SKM-1 (cell line): ENCODE measurements around the gene STRIP2.
"Not testable (repeated sequence)": the region's sequence is repeated elsewhere in the genome, so short reads cannot be mapped to it uniquely, and the experiment has no call there.

Source experiments
- DNase-seq: peaks from one replicate; lab custom pipeline; 2025; ENCODE audit not compliant: unreplicated experiment; lab: John Stamatoyannopoulos, UW

The STRIP2 gene, protein sequence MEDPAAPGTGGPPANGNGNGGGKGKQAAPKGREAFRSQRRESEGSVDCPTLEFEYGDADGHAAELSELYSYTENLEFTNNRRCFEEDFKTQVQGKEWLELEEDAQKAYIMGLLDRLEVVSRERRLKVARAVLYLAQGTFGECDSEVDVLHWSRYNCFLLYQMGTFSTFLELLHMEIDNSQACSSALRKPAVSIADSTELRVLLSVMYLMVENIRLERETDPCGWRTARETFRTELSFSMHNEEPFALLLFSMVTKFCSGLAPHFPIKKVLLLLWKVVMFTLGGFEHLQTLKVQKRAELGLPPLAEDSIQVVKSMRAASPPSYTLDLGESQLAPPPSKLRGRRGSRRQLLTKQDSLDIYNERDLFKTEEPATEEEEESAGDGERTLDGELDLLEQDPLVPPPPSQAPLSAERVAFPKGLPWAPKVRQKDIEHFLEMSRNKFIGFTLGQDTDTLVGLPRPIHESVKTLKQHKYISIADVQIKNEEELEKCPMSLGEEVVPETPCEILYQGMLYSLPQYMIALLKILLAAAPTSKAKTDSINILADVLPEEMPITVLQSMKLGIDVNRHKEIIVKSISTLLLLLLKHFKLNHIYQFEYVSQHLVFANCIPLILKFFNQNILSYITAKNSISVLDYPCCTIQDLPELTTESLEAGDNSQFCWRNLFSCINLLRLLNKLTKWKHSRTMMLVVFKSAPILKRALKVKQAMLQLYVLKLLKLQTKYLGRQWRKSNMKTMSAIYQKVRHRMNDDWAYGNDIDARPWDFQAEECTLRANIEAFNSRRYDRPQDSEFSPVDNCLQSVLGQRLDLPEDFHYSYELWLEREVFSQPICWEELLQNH

DNA sequence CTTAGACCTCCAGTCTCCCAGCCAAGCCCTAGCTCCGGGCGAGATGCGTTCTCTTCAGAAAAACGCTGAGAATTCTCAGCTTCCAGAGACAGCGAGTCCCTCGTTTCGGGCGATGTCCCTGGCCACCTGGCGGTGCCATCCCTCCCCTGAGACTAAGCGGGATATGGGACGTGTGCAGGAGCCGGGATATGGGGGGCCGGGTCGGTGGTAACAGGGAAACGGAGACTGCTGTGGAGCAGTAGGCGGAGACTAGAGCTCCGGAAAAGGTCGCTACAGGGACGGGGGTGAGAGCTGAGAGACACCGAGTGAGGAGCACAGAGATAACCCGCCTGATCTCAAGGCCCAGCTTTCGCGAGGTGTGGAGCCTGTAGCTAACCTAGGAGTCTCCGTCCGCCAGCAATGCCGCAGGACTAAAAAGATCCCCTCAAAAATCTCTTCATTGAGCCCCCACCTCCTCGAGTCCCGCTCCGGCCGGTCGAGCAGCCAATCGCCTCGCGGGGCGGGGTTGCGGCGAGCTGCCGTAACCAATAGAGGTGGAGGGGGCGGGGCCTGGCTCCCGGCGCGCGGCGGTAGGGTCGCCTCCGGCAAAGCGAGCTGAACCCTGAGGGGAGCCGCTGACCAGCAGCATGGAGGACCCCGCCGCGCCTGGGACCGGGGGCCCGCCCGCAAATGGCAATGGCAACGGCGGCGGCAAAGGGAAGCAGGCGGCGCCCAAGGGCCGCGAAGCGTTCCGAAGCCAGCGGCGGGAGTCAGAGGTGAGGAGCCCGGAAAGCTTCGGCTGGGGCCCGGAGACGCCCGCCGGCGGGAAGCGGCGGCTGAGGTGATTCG is at the start of gene STRIP2:
TSS of gene STRIP2 (plus strand) at position 586 of the 828 bp plus-strand sequence. CDS start at position 627, 41 bp downstream.
- DNase-seq, result peak; percentile 70

GRCh38 chr7:129385116-129385515 is 49.1 kb upstream of the STRIP2 start:
- no peak for DNase-seq

DNA sequence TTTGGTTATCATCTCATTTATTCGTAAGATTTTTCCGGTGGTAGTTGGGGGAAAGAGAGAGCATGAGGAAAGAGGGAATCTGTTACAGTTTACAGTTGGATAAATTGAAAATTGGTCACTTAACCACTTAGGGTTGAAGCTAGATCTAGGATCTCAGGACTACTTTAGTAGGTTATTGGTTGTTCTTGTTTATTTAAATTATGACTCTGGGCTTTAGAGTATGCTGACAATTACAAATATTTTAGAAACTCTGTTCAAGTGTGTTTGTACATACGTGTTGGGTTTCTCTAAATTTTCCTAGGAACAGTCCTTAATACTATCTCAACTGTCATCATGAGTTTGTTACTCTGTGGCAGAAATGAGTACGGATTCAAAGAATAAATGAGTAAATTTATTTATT is 48.6 kb upstream of the STRIP2 start:
- DNase-seq, result no peak

GRCh38 chr7:129386506-129386905 is 47.7 kb upstream of the STRIP2 start:
- DNase-seq, result no peak

DNA sequence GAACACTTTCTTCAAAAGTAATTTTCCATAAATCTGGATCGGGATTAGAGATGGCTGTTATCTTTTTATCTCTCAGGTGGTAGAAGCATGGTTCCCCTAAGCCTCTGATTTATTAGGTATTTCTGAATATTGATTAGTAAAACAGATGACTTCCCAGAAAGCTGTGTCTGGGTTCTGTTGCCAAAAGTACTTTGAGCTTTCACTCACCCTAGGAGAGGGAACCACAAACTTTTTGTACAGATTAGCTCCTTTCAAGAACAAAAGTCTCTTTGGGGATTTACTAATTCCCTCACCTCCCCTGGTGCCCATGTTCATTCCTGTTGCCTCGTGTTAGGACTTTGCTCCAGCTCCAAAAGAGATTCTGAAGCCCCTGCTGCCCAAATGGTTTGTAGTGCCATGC is 46.7 kb upstream of the STRIP2 start:
- DNase-seq, result no peak

DNA sequence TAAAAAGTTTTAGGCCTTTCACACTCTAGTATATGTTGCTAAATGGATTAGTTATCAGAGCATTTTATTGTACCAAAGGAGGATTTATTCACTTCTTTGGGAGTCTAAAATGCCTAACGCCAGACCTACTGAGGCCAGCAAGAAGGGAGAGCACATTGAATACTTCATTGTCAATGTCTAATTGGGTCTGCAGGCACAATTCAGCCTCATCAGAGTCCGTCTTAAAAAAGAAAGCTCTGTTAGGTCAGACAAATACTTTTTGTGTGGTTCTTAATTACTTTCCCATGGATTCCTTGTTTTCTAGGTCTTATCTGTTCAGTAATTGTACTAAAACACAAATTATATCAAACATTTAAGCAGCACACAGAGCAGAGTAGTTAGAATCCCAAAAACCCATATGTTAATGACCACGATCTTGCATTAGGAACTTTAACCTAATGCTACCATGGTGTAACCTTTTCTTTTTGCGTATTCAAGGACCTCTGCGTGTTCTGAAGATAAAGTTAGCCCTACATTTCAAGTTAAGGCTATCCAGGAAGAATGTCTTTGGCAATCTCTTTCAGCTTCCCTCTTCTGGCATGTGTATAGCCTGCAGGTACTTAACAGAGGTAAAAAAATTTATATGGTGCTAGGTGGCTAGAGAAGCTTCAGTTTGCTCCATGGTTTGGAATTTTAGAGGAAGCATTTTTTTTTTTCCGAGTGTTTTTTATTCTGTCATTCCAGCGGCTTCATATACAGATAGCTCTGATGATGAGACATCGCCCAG is 45.7 kb upstream of the STRIP2 start:
- DNase-seq, result no peak

DNA sequence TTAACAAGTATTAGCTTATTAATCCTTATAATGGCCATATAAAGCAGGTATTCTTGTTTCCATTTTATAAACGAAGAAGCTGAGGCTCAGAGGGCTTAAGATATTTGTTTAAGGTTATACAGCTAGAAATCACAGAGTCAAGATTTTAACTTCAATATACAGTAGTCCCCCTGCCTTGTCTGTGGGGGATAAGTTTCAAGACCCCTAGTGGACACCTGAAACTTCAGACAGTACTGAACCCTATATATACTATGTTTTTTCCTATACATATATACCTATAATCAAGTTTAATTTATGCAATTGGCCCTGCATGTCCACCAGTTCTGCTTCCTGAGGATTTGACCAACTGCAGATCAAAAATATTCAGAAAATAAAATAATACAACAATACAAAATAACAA is 44.4 kb upstream of the STRIP2 start:
- no peak for DNase-seq

GRCh38 chr7:129390314-129390713 is 43.9 kb upstream of the STRIP2 start:
- DNase-seq, result no peak

DNA sequence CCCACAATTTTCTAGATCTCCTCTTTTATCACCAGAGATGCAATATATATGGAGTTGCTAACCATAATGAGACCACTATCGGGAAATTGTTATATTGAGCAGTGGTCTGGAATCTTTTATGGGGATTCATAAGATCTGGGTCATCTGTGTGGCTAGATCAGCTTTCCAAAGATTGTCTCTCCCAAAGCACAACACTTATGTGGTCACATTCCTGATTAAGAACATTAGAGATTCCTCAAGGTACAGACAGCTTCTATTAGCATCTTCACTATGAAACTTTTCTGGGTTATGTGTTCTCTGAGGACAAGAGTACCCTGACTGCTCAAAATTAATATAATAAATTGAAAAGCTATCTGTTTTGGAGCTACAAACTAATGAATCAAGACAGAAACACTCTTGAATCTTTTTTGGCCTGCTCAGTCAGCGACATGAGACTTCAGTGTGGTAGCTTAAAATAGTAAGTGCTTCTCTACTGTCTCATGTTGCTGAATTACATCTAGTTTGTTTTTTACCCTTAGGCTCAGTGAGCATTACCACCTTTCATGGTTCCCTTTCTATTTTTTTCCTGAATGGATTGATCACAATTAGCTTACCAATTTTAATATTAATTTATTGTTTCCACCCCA is 42.6 kb upstream of the STRIP2 start:
- DNase-seq, result no peak

- no peak for DNase-seq
Observed at GRCh38 chr7:129393255-129393654, 41.0 kb upstream of the STRIP2 start.

DNA sequence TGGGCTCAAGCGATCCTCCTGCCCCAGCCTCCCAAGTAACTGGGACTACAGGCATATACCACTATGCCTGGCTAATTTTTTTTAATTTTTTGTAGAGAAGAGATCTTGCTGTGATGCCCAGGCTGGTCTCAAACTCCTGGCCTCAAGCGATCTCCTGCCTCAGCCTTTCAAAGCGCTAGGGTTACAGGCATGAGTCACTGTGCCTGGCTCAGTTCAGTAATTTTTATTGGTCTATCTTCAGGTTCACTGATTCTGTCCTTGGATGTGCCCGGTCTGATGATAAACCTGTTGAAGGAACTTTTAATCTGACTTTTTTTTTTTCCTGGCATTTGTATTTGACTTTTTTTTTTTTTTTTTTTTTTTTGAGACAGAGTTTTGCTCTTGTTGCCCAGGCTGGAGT is 40.1 kb upstream of the STRIP2 start:
- DNase-seq, result no peak

DNA sequence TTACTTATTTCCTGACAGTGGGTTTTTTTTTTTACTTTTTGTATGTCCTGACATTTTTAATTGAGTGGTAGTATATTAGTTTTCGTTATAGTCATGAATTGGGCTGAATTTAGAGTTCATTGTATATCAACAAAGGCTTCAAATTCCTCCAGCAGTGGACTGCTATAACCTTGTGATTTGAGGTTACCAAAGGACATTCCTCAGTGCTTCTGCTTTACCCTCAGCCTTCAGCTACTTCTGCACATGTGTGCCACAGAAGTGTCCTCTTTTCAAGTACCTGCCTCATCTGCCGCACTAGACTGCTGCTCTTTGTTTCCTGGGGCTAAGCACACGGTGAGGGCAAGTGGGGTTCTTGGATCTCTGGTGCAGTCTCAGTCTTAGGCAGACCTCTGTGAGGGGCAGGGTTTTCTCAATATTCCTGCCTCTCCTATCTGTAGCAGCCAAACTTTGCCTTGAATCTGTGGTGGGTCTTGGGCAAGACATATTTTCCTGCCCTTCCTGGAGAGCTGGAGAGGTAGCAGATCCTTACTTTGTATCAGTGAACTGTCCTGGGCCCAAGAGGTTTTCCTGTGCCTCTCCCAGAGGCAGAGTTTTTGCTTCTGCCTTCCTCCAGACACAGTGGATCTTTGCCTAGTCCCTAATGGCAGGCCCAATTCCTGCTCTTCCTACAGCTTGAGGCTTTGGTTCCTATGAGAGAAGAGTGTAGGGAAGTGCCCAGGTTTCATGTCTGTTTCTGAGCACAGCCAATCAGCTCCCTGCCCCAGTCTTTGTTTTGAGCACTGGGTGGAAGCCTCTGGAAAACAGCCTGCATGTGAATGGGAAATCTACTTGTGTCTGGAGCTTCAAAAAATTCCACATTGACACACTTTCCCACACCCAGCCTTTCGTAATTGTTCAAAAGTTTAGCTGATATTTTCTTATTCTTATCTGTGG is 39.0 kb upstream of the STRIP2 start:
- no peak for DNase-seq

DNA sequence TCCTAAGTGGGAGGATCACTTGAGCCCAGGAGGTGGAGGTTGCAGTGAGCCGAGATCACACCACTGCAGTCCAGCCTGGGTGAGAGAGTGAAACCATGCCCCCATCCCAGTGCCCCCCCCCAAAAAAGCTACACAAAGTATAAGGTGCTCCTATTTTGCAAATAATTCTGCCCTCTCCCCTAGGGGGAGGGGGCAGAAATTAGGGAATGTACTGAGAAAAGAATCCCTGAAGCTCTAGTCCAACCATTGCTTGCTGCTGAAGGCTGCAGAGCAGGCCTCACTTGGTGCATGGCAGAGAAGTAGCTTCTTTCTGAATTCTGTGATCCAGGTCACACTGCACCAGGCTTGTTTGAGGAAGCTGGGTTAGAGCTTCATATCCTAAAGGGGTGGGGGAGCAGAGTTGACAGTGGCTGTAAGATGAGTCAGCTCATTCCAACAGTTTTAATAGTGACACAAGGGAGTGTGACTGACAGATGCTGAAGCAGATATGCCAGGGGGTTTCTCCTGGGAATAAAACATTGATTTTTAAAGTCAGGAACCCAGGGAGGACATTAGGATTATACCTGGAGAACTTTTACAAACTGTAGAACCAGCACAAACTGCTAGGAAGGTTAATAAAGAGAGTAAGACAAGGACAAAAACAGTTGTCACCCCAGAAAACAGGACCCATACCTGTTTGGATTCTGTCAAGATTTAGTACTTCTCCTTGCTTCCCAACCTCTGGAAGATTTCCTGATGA is 32.8 kb upstream of the STRIP2 start:
- peak; percentile 40 for DNase-seq

DNA sequence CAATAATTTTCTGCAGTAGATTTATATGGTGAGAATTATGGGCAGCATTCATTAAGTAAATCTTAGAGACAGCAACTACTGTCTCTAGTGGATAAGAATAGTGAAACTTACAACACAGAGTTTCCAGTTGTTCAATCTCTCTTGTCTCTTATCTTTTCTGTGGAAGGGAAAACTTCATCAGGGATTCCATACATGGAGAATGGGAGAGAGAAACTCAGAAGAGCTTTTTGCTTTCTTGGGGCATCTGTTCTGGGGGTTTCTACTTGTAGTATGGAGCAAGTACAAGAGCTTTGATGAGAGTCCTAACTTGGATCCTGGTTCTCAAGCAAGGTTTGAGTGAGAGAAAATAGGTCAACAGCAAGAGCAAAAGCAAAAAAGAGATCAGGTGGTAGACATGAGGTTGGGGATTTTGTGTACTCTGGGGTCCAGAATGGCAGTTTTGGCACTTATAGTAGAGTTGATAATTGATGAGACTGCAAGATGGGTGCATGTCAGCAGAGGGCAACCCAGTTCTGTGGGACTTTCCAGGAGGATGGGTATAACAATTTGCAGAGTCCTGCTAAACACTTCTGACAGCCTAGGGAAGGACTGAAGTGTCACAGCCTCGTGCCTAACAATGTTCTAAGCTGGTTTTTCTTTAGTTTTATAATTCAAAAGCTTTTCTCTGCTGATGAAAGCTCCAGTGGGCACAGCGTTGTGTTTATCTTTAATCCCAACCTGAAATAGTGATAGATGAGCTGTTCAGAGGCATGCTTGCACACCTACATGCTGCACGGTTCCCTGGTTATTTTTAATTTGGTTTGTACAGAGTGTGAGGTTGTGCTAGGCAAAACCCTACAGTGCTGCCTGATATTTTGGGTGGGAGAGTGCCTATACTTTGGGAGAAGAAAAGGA is 32.0 kb upstream of the STRIP2 start:
- DNase-seq, result no peak

- DNase-seq, result no peak
Observed at GRCh38 chr7:129405527-129405926, 28.7 kb upstream of the STRIP2 start.

GRCh38 chr7:129410238-129410637 is 24.0 kb upstream of the STRIP2 start:
- DNase-seq, result not testable (repeated sequence)

- DNase-seq, result no peak
Observed at GRCh38 chr7:129412501-129412900, 21.7 kb upstream of the STRIP2 start.
